ENCODE data around the gene DCAF6.

DNA sequence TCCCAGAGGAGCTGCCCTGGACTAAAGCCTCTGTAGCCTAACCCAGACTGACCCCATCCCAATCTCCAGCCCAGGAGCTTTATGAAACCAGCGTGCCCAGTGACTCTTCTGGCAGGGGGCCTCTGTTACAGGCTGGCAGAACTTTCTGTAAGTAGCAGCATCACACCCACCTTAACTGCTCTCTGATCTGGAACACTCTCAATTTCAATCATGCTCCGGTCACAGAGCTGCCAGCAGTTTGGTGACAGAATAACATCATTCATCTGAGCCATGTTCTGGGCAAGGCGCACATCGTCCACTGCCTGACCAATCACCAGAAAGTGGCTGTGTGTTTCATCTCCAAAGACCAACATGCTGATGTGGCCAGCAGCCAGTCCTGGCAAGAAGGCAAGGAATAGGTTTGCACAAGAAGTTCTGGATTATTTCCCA lies 37.2 kb upstream of the DCAF6 start:
- TF ChIP-seq, protein P1, sequence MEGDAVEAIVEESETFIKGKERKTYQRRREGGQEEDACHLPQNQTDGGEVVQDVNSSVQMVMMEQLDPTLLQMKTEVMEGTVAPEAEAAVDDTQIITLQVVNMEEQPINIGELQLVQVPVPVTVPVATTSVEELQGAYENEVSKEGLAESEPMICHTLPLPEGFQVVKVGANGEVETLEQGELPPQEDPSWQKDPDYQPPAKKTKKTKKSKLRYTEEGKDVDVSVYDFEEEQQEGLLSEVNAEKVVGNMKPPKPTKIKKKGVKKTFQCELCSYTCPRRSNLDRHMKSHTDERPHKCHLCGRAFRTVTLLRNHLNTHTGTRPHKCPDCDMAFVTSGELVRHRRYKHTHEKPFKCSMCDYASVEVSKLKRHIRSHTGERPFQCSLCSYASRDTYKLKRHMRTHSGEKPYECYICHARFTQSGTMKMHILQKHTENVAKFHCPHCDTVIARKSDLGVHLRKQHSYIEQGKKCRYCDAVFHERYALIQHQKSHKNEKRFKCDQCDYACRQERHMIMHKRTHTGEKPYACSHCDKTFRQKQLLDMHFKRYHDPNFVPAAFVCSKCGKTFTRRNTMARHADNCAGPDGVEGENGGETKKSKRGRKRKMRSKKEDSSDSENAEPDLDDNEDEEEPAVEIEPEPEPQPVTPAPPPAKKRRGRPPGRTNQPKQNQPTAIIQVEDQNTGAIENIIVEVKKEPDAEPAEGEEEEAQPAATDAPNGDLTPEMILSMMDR (IDR thresholded peaks at IDR 0.05), result no peak
- no peak for TF ChIP-seq POLR2A (IDR thresholded peaks at IDR 0.05)
